Caco-2 (cell line): ENCODE results near the gene TMEM98. TPM values are rescaled to one million over a fixed set of nuclear protein-coding genes. Genes with fewer than 3 reads are reported as not detected.
"Not testable (repeated sequence)": the region's sequence is repeated elsewhere in the genome, so short reads cannot be mapped to it uniquely, and the experiment has no call there.

Source experiments
- BruUV-seq: library from RNA; stranded (reverse); fragments of 400-500 nt; replicated peaks from 2 replicates; lab custom pipeline; 2021; lab: Mats Ljungman, UMichigan
- CTCF ChIA-PET: fragments of 300-600 bp; sonication (Branson Sonifier 250); formaldehyde crosslinking; loops from one replicate; lab custom pipeline; 2022; ENCODE audit warnings: antibody characterized with exemption; lab: Charles Lee
- POLR2A ChIA-PET: fragments of 300-600 bp; sonication (Branson Sonifier 250); formaldehyde crosslinking; loops from one replicate; lab custom pipeline; 2022; ENCODE audit warnings: antibody characterized with exemption; lab: Charles Lee
- DNase-seq, 2 experiments: peaks; one replicate each; pipeline versions ENCODE4 v3.0.0 to v3.0.0-alpha.2; 2020 to 2022
- H3K27me3 ChIP-seq: replicated peaks from 2 replicates; pipeline ENCODE4 v1.6.0; 2011; ENCODE audit warnings: low read length; ENCODE audit not compliant: control insufficient read depth, insufficient read depth
- H3K36me3 ChIP-seq: 2 replicates; pipeline ENCODE4 v1.5.1; 2011; ENCODE audit warnings: low read length; ENCODE audit not compliant: control insufficient read depth, insufficient read depth
- H3K4me1 ChIP-seq: fragments of 250-450 bp; sonication (Bioruptor Pico); 2 replicates; pipeline ENCODE4 v1.5.1; 2020; ENCODE audit warnings: mild to moderate bottlenecking
- H3K4me3 ChIP-seq: 2 replicates; pipeline ENCODE4 v1.5.1; 2011; ENCODE audit warnings: low read depth, mild to moderate bottlenecking, control low read depth, low read length
- H3K9me3 ChIP-seq: fragments of 250-450 bp; sonication (Bioruptor Pico); 2 replicates; pipeline ENCODE4 v1.5.1; 2020; ENCODE audit warnings: mild to moderate bottlenecking, moderate library complexity
- H3K27ac Mint-ChIP-seq: one replicate; pipeline ENCODE4 v1.8.0; 2022; ENCODE audit warnings: mixed read lengths; ENCODE audit not compliant: unreplicated experiment
- H3K27me3 Mint-ChIP-seq: one replicate; pipeline ENCODE4 v1.8.0; 2022; ENCODE audit warnings: mixed read lengths; ENCODE audit not compliant: insufficient read depth, unreplicated experiment
- H3K36me3 Mint-ChIP-seq: one replicate; pipeline ENCODE4 v1.8.0; 2022; ENCODE audit warnings: mild to moderate bottlenecking, mixed read lengths; ENCODE audit not compliant: insufficient read depth, unreplicated experiment
- H3K4me1 Mint-ChIP-seq: one replicate; pipeline ENCODE4 v1.8.0; 2022; ENCODE audit warnings: low read depth, mixed read lengths; ENCODE audit not compliant: unreplicated experiment
- H3K4me3 Mint-ChIP-seq: one replicate; pipeline ENCODE4 v1.8.0; 2022; ENCODE audit warnings: mild to moderate bottlenecking, moderate library complexity, mixed read lengths; ENCODE audit not compliant: unreplicated experiment
- H3K9me3 Mint-ChIP-seq: one replicate; pipeline ENCODE4 v1.8.0; 2022; ENCODE audit warnings: mixed read lengths; ENCODE audit not compliant: unreplicated experiment
- CTCF ChIP-seq, 2 experiments: fragments of 200-600 bp in 1 of 2; IDR thresholded peaks; 1 replicate in 1 of 2; 2 replicates in 1 of 2; pipeline versions ENCODE4 v1.5.1 to v1.8.0; 2011 to 2022; ENCODE audit warnings: antibody characterized with exemption in 1 of 2, control low read depth in 1 of 2, inconsistent platforms in 1 of 2, low read depth in 1 of 2, low read length in 1 of 2, mild to moderate bottlenecking in 1 of 2, moderate library complexity in 1 of 2; ENCODE audit not compliant: insufficient read depth in 1 of 2, severe bottlenecking in 1 of 2, unreplicated experiment in 1 of 2
- intact Hi-C: fragments of 100-400 bp; cut with micrococcal nuclease; formaldehyde crosslinking; loops from one replicate; pipeline ENCODE4 v1.10.0; 2022; ENCODE audit not compliant: unreplicated experiment
- total RNA-seq: library from RNA; stranded (reverse); gene quantifications from 2 replicates; pipeline ENCODE4 v1.2.3, GENCODE V29; 2022

Gene TMEM98
- total RNA-seq, 1 experiment from 2014 or later, result 229 TPM

GRCh38 chr17:32920293-32920692 lies 7.7 kb upstream of the TMEM98 start:
- intact Hi-C loops, result no loop called here
- no peak for TF ChIP-seq CTCF (IDR thresholded peaks at IDR 0.05; ENCODE audit: insufficient read depth in 1 of 2, low read depth in 1 of 2, low read length in 1 of 2, severe bottlenecking in 1 of 2, unreplicated experiment in 1 of 2)
- CTCF ChIA-PET, result interaction anchor here (0.7 to 1.3 kb wide), 3 partner anchors 11 to 342 kb away, joined by 3 to 10 read pairs (median 7); no protein-coding TSS in a partner anchor
- Mint-ChIP-seq H3K36me3 (no peaks in the 10 kb centered on the region), H3K27me3 (no peaks in the 10 kb centered on the region), H3K4me3 (no peak overlapping the region), H3K4me1 (no peaks in the 10 kb centered on the region), H3K27ac (no peak overlapping the region), H3K9me3 (no peaks in the 10 kb centered on the region)
- no TSS peak for BruUV-seq
- no peak overlapping the region for H3K4me3 ChIP-seq
- no peaks in the 10 kb centered on the region for H3K36me3 ChIP-seq
- H3K9me3 ChIP-seq, result no peaks in the 10 kb centered on the region
- H3K4me1 ChIP-seq, result no peaks in the 10 kb centered on the region
- POLR2A ChIA-PET, result no interaction called here
- no peaks in the 10 kb centered on the region for H3K27me3 ChIP-seq
- no peak for DNase-seq

GRCh38 chr17:32921017-32921416 lies 6.9 kb upstream of the TMEM98 start:
- ChIA-PET CTCF (interaction anchor here (0.7 to 1.3 kb wide), 2 partner anchors 11 to 342 kb away, joined by 3 to 10 read pairs; no protein-coding TSS in a partner anchor), POLR2A (no interaction called here)
- Mint-ChIP-seq H3K27me3 (no peaks in the 10 kb centered on the region), H3K4me3 (no peak overlapping the region), H3K27ac (no peak overlapping the region), H3K9me3 (no peaks in the 10 kb centered on the region), H3K4me1 (no peaks in the 10 kb centered on the region), H3K36me3 (no peaks in the 10 kb centered on the region)
- Histone ChIP-seq H3K4me3 (no peak overlapping the region), H3K9me3 (no peaks in the 10 kb centered on the region), H3K36me3 (no peaks in the 10 kb centered on the region), H3K4me1 (no peaks in the 10 kb centered on the region), H3K27me3 (no peaks in the 10 kb centered on the region)
- no peak for DNase-seq
- no peak for TF ChIP-seq CTCF (IDR thresholded peaks at IDR 0.05; ENCODE audit: insufficient read depth in 1 of 2, low read depth in 1 of 2, low read length in 1 of 2, severe bottlenecking in 1 of 2, unreplicated experiment in 1 of 2)
- no TSS peak for BruUV-seq
- intact Hi-C loops, result no loop called here

GRCh38 chr17:32923905-32924304 lies 4.0 kb upstream of the TMEM98 start:
- H3K36me3 ChIP-seq, H3K36me3 Mint-ChIP-seq, H3K27me3 Mint-ChIP-seq, CTCF ChIA-PET, H3K27ac Mint-ChIP-seq, H3K4me1 Mint-ChIP-seq, H3K27me3 ChIP-seq, H3K9me3 ChIP-seq, DNase-seq, H3K4me3 ChIP-seq, POLR2A ChIA-PET, BruUV-seq, intact Hi-C loops, H3K4me3 Mint-ChIP-seq, H3K9me3 Mint-ChIP-seq: not testable (repeated sequence)
- H3K4me1 ChIP-seq, result peaks cover 14% of the 10 kb centered on the region
